Measurements from ENCODE around the gene CNOT6.
"Not testable (repeated sequence)": the region's sequence is repeated elsewhere in the genome, so short reads cannot be mapped to it uniquely, and the experiment has no call there.

CNOT6 gene

GRCh38 chr5:180470361-180470760 lies 23.8 kb upstream of the CNOT6 start:
- DNase-seq, result no peak

- peak; percentile 53 for DNase-seq
Measured at GRCh38 chr5:180470966-180471582, 23.1 kb upstream of the CNOT6 start.

DNA sequence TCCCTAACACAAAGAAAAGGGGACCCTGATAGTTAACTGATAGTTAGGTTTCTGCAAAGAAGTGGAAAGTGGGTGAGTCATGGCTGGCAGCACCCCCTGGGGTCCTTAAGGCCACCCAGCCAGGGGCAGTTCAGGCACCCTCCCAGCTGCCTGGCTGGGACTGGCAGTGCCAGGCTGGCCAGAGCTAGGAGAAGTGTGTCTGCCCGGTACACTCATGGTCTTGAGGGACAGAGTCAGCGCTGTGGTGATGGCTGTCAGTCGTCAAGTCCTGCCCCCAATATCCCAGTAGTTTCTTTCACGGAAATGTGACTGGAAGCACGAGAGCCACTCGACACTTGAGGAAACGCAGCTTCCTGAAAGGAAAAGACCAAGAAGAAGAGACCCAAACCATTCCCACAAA lies 22.3 kb upstream of the CNOT6 start:
- no peak for DNase-seq

GRCh38 chr5:180472269-180472668 lies 21.9 kb upstream of the CNOT6 start:
- DNase-seq, result no peak

- DNase-seq, result not testable (repeated sequence)
Measured at GRCh38 chr5:180473386-180473785, 20.8 kb upstream of the CNOT6 start.

DNA sequence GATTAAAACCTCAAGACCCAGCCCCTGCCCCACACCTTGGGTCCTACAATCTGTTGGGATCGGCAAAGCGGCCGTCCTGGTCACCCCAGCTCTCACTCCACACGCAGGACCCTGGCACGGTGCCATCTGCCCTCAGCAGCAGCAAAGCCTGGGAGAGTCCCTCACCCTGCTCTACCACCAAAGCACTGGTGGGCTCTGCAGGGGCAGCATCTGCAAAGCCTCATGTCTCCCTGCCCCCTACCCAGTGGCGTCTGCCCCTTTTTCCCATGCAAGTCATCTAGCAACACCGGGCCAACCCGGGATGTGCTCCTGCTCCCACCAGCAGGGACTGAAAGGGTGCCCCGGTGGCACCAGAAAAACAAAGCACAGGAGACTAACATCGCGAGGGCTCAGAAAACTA lies 19.6 kb upstream of the CNOT6 start:
- no peak for DNase-seq

DNA sequence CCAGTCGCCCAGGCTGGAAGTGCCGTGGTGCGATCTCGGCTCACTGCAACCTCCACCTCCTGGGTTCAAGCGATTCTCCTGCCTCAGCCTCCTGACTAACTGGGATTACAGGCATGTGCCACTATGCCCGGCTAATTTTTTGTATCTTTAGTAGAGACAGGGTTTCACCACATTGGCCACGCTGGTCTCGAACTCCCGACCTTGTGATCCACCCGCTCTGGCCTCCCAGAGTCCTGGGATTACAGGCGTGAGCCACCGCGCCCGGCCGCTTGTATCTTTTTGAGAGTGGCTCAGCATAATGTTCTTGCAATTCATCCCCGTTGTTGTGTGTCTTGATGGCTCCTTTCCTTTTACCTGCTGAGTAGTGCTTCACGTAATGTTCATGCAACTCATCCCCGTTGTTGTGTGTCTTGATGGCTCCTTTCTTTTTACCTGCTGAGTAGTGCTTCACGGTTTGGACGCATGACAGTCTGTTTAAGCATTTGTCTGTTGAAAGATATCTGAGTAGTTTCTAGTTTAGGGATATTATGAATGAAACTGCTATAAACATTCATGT lies 18.1 kb upstream of the CNOT6 start:
- DNase-seq, result not testable (repeated sequence)

DNA sequence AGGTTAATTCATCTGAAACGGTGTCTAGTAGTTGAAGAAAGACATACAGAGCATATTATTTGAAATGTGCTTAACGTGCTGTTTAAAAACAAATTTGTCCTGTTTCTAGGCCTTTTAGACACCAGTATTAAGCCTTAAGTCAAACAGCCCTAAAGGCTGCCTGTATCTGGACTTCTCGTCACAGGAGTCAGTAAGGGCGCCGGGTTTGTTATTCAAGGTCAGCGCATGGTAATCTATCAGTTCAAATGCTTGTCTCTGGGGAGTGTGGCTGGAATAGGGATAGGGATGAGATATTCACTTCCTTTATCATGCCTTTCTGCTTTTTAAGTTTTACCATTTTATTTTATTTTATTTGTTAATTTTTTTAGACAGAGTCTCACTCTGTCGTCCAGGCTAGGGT lies 9.4 kb upstream of the CNOT6 start:
- DNase-seq, result no peak

- DNase-seq, result no peak
Measured at GRCh38 chr5:180486636-180487149, 7.5 kb upstream of the CNOT6 start.

DNA sequence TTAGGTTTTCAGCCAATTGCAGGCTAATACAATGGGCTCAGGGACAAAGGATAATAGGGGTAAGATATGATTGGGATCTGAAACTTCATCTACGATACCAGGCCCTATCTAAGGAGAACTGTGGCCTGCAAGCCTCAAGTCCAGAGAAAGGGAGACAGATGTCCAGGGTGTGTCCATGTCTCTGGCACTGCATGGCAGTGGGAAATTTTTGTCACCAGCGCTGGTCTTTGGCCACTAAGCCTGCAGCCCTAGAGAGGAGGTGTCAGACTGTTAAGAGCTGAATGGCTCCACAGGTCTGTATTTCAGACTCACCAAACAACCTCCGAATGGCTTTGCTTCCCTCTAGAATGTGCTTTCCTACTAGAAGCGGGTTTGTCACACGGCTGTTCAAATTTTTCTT lies 6.6 kb upstream of the CNOT6 start:
- DNase-seq, result no peak

DNA sequence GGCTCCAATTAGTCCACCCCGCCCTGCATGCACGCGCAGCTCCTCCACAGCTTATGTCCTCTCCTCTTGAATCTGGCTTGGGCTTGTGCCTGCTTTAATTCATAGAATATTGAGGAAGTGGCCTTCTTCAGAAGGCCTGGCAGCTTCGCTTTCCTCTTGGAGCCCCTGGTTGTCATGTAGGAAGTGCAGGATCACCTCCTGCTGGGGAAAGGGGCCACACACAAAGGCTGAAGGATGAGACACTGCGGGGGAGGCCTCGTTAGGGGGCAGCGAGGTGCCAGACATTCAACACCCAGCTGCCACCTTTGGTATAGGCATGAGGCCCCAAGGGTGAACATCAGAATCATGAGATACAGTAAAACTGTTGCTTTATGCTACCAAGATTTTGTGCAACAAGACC lies 2.7 kb upstream of the CNOT6 start:
- no peak for DNase-seq

DNA sequence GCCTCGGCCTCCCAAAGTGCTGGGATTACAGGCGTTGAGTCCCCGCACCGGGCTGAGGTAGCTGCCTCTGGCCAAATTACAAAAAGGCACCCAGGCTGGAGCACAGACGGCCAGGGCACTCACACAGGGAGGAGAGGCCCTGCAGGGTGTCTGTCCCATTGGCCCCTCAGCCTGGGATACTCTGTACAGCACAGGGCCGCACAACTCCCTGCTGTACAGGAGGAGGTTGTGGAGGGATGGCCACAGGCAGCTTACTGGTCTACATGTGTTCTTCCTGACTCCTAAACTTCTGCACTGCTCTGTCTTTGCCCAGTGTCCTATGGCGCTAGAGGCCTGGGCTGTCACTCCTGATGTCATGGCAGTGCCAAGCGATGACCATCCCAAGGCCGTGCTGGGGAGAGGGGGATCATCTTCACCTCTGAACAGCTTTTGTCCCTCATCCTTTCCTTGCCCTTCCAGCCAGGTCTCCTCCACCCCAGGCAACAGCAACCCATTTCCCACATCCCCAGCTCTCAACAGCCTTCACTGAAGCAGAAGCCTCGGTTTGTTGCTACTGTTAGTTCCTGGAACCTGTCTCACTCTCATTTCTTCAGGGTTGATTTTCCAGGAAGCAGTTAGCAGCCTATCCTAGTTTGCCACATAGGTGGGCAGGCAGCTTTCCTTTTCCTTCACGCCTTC lies 1.8 kb upstream of the CNOT6 start:
- no peak for DNase-seq

GRCh38 chr5:180494510-180495181 lies 467 bp downstream of the CNOT6 start:
- DNase-seq, result peak; percentile 87

- DNase-seq, result no peak
Measured at GRCh38 chr5:180495292-180495691, 1.1 kb downstream of the CNOT6 start.

- DNase-seq, result no peak
Measured at GRCh38 chr5:180495991-180496741, 2.0 kb downstream of the CNOT6 start.

DNA sequence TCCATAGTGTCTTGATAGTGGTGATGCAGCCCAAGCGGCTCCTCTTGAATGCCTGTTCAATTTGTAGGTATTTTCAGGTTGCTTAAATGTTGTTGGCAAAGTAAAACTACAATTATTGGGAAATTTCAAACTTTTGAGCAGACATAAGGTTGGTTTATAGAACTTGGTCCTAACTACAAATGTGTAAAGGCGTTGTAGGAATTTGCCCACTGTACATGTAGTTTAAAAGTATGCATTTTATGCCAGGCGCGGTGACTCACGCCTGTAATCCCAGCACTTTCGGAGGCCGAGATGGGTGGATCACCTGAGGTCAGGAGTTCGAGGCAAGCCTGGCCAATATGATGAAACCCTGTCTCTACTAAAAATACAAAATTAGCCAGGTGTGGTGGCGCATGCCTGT lies 2.6 kb downstream of the CNOT6 start:
- DNase-seq, result not testable (repeated sequence)

DNA sequence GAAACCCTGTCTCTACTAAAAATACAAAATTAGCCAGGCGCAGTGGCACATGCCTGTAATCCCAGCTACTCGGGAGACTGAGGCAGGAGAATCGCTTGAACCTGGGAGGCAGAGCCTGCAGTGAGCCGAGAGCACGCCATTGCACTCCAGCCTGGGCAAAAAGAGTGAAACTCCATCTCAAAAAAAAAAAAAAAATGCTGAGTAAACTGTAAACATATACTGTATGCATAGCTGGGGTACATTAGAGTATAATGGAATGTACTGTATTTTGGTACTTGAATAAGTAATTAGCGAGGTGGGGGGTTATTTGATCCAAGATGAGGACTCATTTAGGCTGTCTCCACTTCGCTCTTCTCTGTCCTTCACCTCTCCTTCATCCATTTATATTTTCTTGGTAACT lies 3.7 kb downstream of the CNOT6 start:
- DNase-seq, result not testable (repeated sequence)

GRCh38 chr5:180498378-180498777 lies 4.2 kb downstream of the CNOT6 start:
- DNase-seq, result no peak

GRCh38 chr5:180499684-180500083 lies 5.5 kb downstream of the CNOT6 start:
- DNase-seq, result no peak

DNA sequence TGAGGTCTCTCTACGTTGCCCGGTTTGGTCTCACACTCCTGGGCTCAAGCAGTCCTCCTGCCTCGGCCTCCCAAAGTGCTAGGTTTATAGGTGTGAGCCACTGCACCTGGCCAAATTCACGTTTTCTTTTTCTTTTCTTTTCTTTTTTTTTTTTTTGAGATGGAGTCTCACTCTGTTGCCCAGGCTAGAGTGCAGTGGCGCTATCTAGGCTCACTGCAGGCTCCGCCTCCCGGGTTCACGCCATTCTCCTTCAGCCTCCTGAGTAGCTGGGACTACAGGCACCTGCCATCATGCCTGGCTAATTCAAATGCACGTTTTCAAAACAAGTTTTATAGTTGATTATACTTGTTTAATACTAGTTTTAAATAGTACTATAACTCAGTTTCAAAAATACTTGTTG lies 6.1 kb downstream of the CNOT6 start:
- DNase-seq, result not testable (repeated sequence)

DNA sequence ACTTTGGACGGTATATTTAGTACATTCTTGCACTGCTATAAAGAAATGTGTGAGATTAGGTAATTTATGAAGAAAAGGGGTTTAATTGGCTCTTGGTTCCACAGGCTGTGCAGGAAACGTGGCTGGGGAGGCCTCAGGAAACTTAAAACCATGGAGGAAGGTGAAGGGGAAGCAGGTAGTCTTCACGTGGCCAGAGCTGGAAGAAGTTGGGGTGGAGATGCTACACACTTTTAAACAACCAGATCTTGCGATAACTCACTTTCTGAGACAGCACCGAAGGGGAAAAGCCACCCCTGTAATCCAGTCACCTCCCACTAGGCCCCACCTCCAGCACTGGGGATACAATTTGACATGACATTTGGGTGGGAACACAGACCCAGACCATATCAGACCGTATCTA lies 13.5 kb downstream of the CNOT6 start:
- DNase-seq, result no peak

GRCh38 chr5:180515294-180515693 lies 21.1 kb downstream of the CNOT6 start:
- no peak for DNase-seq

DNA sequence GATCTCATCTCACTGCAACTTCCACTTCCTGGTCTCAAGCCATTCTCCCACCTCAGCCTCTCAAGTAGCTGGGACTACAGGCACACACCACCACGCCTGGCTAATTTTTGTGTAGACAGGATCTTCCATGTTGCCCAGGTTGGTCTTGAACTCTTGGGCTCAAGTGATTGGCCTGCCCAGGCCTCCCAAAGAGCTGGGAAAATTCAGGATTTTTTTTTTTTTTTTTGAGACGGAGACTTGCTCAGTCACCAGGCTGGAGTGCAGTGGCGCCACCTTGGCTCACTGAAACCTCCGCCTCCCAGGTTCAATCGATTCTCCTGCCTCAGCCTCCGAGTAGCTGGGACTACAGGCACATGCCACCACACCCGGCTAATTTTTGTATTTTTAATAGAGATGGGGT lies 21.8 kb downstream of the CNOT6 start:
- not testable (repeated sequence) for DNase-seq
